Fibroblast of upper back skin (primary cell): Measurements from ENCODE around the gene SUN1.
"Not testable (repeated sequence)": the region's sequence is repeated elsewhere in the genome, so short reads cannot be mapped to it uniquely, and the experiment has no call there.

Experiments
- DNase-seq: peaks from one replicate; pipeline ENCODE4 v3.0.0-alpha.2; 2013

The SUN1 gene

DNA sequence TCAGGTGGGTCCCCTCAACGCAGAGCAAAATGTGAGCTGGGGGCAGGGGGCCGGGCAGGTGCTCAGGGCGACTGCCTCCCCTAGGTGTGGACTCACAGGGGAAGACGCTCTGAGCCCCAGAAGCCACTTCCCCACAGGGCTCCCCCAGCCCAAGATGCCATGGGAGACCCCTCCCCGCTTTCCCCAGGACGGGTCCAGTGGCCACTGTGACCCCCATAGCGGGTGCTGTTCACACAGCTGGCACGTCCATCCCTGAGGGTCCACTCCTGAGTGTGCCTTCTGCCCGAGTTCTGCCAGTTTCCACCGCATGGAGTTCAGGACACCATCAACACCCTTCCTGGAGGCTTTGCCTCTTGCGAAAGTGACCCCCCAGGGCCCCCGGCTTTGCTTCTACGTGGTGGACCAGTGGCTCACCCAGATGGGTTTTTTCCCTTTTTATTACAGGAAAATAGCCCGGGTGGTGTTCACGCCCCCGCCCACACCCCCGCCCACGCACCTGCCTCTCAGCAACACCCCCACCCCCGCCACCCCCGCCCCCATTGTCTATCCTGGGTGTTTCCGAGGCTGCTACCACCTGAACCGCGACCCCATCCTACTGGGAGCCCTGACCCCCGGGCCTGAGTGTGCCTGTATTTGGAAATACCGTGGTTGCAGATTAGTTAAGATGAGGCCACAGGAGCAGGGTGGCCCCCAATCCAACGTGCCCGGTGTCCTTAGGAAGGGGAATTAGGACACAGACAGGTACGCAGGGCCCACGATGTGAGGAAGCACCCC is 90.2 kb downstream of the SUN1 start:
- DNase-seq, result no peak

DNA sequence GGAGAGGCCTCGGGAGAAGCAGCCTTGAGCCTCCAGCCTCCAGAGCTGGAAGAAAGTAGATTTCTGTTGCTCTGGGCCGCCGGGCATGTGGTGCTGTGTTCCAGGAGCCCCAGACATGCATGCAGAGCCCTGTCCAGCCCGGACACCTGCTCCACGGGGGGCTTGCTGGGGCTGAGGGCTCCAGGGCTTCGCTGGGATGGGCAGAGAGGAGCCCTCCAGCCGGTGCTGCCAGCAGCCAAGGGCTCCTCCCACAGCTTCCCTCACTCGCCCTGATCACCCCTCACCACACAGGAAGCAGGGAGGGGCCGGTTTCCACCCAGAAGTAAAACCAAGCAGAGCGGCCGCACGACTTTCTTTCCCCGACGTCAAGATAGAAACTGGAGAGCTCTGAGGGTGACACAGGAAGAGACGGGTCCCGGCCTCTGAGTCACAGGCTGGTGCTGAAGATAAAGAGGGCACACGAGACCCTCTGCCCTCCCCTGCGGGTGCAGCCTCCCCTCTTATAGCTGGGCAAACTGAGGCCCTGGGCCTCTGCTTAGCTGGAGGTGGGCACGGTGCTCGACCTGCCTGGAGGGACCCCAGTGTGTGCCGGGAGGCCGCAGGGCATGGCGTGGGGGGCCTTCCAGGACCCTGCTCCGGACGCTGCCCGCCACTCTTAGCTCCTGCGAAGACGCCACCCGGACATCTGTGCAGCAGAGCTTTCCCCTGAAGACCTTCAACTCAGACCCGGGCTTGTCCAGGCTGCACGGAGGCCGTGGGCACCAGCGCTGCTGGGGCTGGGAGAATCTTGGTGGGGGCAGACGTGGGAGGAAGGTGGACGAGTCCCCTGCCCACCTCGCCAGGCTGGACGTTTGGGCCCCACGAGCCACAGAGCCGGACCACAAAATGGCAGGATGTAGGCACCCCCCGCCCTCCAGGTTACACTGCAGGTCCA is 91.1 kb downstream of the SUN1 start:
- peak; percentile 32 for DNase-seq

DNA sequence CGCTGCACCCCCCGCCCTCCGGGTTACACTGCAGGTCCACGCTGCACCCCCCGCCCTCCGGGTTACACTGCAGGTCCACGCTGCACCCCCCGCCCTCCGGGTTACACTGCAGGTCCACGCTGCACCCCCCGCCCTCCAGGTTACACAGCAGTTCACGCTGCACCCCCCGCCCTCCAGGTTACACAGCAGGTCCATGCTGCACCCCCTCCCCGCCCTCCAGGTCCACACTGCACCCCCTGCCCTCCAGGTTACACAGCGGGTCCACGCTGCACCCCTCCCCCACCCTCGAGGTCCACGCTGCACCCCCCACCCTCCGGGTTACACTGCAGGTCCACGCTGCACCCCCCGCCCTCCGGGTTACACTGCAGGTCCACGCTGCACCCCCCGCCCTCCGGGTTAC is 91.8 kb downstream of the SUN1 start:
- DNase-seq, result not testable (repeated sequence)
